Measurements from ENCODE around the gene KCNH2. TPM values are rescaled to one million over a fixed set of nuclear protein-coding genes. Genes with fewer than 3 reads are reported as not detected.
"Not testable (repeated sequence)": the region's sequence is repeated elsewhere in the genome, so short reads cannot be mapped to it uniquely, and the experiment has no call there.

KCNH2 gene
- total and polyA plus RNA-seq, 8 donors, result 4.0 to 77.7 (median 7.3) TPM

DNA sequence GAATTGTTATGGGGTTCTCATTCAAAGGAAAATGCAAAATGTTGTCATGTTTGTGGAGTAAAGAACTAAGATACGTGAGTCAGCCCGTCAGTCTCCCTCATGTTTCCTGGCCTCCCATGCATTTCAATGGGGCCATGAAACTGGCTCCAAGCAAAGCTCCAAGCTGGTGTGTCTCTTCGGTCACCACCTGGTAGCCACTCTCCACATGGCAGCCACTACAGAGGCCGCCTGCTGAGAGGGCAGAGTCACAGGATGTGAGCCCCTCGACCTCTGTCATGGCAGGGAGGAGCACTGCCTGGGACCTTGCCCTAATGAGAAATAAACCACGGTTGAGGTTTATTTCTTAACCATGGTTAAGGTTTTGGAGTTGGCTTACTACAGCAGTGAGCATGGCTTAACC lies 63.2 kb downstream of the KCNH2 start:
- 66 to 80% (median 76%) methylated on average over 5 to 6 of the region's 6 CpGs for WGBS, 5 donors
- no peak overlapping the region for H3K4me3 ChIP-seq
- H3K27ac ChIP-seq, result no peak overlapping the region
- H3K9me3 ChIP-seq, result no peaks in the 10 kb centered on the region
- DNase-seq, result no peak
- no peak for TF ChIP-seq EP300 (IDR thresholded peaks at IDR 0.05)
- no peak for TF ChIP-seq POLR2AphosphoS5 (IDR thresholded peaks at IDR 0.05)
- TF ChIP-seq, protein P1, sequence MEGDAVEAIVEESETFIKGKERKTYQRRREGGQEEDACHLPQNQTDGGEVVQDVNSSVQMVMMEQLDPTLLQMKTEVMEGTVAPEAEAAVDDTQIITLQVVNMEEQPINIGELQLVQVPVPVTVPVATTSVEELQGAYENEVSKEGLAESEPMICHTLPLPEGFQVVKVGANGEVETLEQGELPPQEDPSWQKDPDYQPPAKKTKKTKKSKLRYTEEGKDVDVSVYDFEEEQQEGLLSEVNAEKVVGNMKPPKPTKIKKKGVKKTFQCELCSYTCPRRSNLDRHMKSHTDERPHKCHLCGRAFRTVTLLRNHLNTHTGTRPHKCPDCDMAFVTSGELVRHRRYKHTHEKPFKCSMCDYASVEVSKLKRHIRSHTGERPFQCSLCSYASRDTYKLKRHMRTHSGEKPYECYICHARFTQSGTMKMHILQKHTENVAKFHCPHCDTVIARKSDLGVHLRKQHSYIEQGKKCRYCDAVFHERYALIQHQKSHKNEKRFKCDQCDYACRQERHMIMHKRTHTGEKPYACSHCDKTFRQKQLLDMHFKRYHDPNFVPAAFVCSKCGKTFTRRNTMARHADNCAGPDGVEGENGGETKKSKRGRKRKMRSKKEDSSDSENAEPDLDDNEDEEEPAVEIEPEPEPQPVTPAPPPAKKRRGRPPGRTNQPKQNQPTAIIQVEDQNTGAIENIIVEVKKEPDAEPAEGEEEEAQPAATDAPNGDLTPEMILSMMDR (IDR thresholded peaks at IDR 0.05), result no peak
- no peak for TF ChIP-seq POLR2A (IDR thresholded peaks at IDR 0.05)
- H3K4me1 ChIP-seq, result peaks cover 0 to 22% (median 3%) of the 10 kb centered on the region in 4 donors
- intact Hi-C loops (cut with DNase I; ENCODE audit: low total_unique reads), result no loop called here
- no peaks in the 10 kb centered on the region for H3K36me3 ChIP-seq
- peaks cover 0 to 7% (median 0%) of the 10 kb centered on the region in 3 donors for H3K27me3 ChIP-seq

DNA sequence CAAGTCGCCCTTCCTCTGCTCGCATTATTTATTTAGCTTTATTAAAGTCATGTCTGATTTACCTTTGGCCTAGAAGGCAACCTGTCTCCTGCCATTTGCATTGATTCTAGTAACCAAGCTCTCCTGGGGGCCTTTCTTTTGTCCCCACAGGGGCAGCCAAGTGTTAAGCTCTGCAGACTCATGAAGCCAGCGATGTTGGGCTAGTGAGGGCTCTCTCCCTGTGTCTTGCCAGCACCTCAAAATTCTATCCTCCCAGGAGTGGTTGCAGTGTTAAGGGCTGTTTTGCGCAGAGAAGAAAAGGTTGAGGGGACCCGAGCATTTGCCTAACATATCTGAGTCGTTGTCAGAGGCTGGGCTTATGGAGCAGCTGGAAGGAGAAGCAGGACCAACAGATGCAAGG lies 63.9 kb downstream of the KCNH2 start:
- peaks cover 0 to 18% (median 3%) of the 10 kb centered on the region in 4 donors for H3K4me1 ChIP-seq
- no peaks in the 10 kb centered on the region for H3K9me3 ChIP-seq
- intact Hi-C loops (cut with DNase I; ENCODE audit: low total_unique reads), result no loop called here
- no peak for TF ChIP-seq POLR2AphosphoS5 (IDR thresholded peaks at IDR 0.05)
- H3K4me3 ChIP-seq, result no peak overlapping the region
- H3K27ac ChIP-seq, result no peak overlapping the region
- WGBS, 5 donors, result 75 to 89% (median 80%) methylated on average over 6 of the region's 6 CpGs
- no peak for DNase-seq
- peaks cover 0 to 6% (median 0%) of the 10 kb centered on the region in 3 donors for H3K27me3 ChIP-seq
- no peaks in the 10 kb centered on the region for H3K36me3 ChIP-seq

DNA sequence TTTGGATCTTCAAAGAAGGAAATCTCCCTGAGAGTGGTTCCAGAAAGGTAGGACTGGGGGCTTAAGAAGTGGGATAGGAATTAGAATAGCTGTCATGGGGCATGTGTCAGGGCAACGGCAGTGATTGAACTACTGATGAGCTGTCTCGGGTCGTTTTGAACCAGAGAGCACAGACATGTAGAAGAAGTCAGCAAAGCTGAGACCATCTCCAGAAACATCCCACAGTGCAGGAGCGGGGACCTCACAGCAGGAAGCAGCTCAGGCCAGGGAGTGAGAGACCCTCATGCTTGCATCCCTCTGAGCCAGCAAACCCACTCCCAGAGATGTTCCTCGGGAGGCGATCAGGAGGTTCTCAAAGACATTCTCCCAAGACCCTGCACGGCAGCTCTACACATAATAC lies 65.7 kb downstream of the KCNH2 start:
- peaks cover 0 to 14% (median 0%) of the 10 kb centered on the region in 3 donors for H3K27me3 ChIP-seq
- no peaks in the 10 kb centered on the region for H3K9me3 ChIP-seq
- no peak for DNase-seq
- H3K27ac ChIP-seq, result no peak overlapping the region
- H3K4me1 ChIP-seq, result peaks cover 0 to 1% (median 0%) of the 10 kb centered on the region in 4 donors
- intact Hi-C loops (cut with DNase I; ENCODE audit: low total_unique reads), result no loop called here
- no peak for TF ChIP-seq EP300 (IDR thresholded peaks at IDR 0.05)
- TF ChIP-seq, protein P1 (IDR thresholded peaks at IDR 0.05), result no peak
- TF ChIP-seq POLR2A (IDR thresholded peaks at IDR 0.05), result no peak
- TF ChIP-seq POLR2AphosphoS5 (IDR thresholded peaks at IDR 0.05), result no peak
- no peak overlapping the region for H3K4me3 ChIP-seq
- WGBS, 5 donors, result 66 to 78% (median 72%) methylated on average over 7 of the region's 7 CpGs
- H3K36me3 ChIP-seq, result no peaks in the 10 kb centered on the region

DNA sequence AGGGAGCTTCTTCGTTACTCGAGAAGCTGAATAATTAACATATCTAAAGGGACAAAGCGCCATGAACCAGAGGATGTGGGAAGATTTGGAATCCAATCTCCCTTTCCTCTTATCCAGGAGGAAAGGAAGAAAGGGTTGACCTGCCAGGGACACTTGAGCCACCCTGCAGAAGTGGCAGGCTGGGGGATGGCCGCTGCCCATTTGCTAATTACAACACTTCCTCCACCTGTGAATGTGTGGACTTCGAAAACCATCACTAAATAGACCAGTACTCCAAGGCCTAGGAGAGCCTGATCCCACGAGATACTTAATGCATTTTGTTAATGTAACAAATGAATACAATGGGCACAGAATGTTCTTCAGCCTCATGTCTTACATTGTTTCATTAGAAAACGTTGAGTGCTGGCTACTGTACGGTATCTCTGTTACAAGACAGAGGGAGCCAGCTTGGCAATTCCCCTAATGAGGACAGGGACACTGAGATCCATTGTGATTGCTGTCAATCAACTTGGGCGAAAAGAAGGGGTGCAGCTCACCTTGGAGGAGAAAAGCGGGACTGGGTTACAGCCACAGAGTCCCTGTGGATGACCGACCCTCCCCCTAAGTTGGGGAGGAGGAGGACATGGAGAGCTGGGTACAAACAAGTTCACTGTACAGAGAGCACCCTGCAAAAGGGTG lies 66.4 kb downstream of the KCNH2 start:
- DNase-seq, result no peak
- Histone ChIP-seq H3K9me3 (no peaks in the 10 kb centered on the region), H3K36me3 (no peaks in the 10 kb centered on the region), H3K4me1 (no peaks in the 10 kb centered on the region), H3K27ac (no peak overlapping the region), H3K27me3 (peaks cover 0 to 14% (median 0%) of the 10 kb centered on the region in 3 donors), H3K4me3 (no peak overlapping the region)
- intact Hi-C loops (cut with DNase I; ENCODE audit: low total_unique reads), result no loop called here
- TF ChIP-seq POLR2A (IDR thresholded peaks at IDR 0.05), result no peak
- no peak for TF ChIP-seq EP300 (IDR thresholded peaks at IDR 0.05)
- TF ChIP-seq POLR2AphosphoS5 (IDR thresholded peaks at IDR 0.05), result no peak
- TF ChIP-seq, protein P1 (IDR thresholded peaks at IDR 0.05), result no peak
- 70 to 80% (median 75%) methylated on average over 11 of the region's 11 CpGs for WGBS, 5 donors

DNA sequence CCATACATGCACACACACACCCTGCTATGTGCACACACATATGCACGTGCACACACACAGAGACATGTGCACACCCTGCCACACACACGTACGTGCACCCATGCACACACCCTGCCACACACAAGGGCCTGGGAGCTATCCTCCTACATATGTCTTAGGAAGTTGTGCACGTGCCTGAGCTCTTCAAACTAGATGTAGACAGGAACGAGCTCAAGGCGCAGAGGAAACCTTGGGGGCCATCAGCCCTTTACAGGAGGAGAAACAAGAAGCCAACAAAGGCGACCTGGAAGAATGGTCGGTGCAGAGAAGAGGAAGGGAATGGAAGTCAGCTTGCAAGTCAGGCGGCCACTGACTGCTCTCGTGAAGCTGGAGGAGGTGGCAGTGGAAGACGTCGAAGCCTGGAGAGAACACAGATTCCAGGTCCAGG lies 67.1 kb downstream of the KCNH2 start:
- intact Hi-C loops (cut with DNase I; ENCODE audit: low total_unique reads), result no loop called here
- no peaks in the 10 kb centered on the region for H3K4me1 ChIP-seq

DNA sequence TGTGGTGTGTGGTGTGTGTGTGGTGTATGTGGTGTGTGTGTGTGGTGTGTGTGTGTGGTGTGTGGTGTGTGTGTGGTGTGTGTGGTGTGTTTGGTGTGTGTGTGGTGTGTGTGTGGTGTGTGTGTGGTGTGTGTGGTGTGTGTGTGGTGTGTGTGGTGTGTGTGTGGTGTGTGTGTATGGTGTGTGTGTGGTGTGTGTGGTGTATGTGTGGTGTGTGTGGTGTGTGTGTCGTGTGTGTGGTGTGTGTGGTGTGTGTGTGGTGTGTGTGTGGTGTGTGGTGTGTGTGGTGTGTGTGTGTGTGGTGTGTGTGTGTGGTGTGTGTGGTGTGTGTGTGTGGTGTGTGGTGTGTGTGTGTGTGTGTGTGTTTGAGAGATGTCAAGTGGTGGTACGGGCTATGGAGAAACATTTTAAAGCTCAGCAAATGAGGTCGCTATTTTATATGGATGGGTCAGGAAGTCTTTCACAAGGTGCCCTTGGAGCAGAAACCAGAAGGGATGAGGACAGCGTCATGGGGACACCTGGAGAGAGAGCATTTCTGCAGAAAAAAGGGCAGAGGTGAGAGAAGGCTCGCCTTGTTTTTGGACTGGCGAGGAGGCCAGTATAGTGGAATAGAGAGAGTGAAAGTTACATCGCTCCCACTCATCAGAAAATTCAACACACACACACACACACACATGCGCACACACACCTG lies 67.7 kb downstream of the KCNH2 start:
- H3K4me3 ChIP-seq; H3K9me3 ChIP-seq; H3K27ac ChIP-seq; intact Hi-C loops (cut with DNase I; ENCODE audit: low total_unique reads); H3K4me1 ChIP-seq; DNase-seq; H3K36me3 ChIP-seq: not testable (repeated sequence)
- peaks cover 0 to 15% (median 0%) of the 10 kb centered on the region in 3 donors for H3K27me3 ChIP-seq
- 60 to 74% (median 69%) methylated on average over 8 of the region's 8 CpGs for WGBS, 5 donors

More for the DNA sequence above, 67.1 kb downstream of the KCNH2 start:
- WGBS, 5 donors, result 52 to 64% (median 53%) methylated on average over 12 of the region's 12 CpGs
- no peak overlapping the region for H3K27ac ChIP-seq
- no peak overlapping the region for H3K4me3 ChIP-seq
- no peaks in the 10 kb centered on the region for H3K9me3 ChIP-seq
- TF ChIP-seq, protein P1 (IDR thresholded peaks at IDR 0.05), result no peak
- TF ChIP-seq EP300 (IDR thresholded peaks at IDR 0.05) (no peak), POLR2AphosphoS5 (IDR thresholded peaks at IDR 0.05) (no peak), POLR2A (IDR thresholded peaks at IDR 0.05) (no peak)
- H3K36me3 ChIP-seq, result no peaks in the 10 kb centered on the region
- DNase-seq, result no peak
- peaks cover 0 to 14% (median 0%) of the 10 kb centered on the region in 3 donors for H3K27me3 ChIP-seq

Data from stomach (tissue), 9 donors.